Mesendoderm (in vitro differentiated cells): Measurements from ENCODE around the gene SCRT2.

Experiments used
- DNase-seq: peaks from one replicate; pipeline ENCODE4 v3.0.0; 2013
- H2AK5ac ChIP-seq: 2 replicates; pipeline ENCODE4 v1.6.1; 2013; ENCODE audit warnings: low read length, inconsistent platforms
- H2BK120ac ChIP-seq: 2 replicates; pipeline ENCODE4 v1.6.1; 2013; ENCODE audit warnings: low read depth, mild to moderate bottlenecking, low read length, moderate library complexity, mixed read lengths
- H2BK15ac ChIP-seq: replicated peaks from 2 replicates; pipeline ENCODE4 v1.6.1; 2013; ENCODE audit warnings: low read depth, mild to moderate bottlenecking, moderate library complexity
- H2BK5ac ChIP-seq: 2 replicates; pipeline ENCODE4 v1.6.1; 2013; ENCODE audit warnings: low read length, inconsistent platforms
- H3K18ac ChIP-seq: 2 replicates; pipeline ENCODE4 v1.6.1; 2013; ENCODE audit warnings: mild to moderate bottlenecking, low read length, mixed read lengths
- H3K23ac ChIP-seq: one replicate; pipeline ENCODE4 v1.6.1; 2013; ENCODE audit warnings: low read length
- H3K27ac ChIP-seq: 2 replicates; pipeline ENCODE4 v1.5.1; 2013; ENCODE audit warnings: low read depth, mild to moderate bottlenecking, inconsistent platforms, low read length, moderate library complexity
- H3K27me3 ChIP-seq: 2 replicates; pipeline ENCODE4 v1.6.1; 2013; ENCODE audit warnings: low read length, control low read depth, mild to moderate bottlenecking, inconsistent platforms; ENCODE audit not compliant: insufficient read depth, poor library complexity
- H3K36me3 ChIP-seq: 2 replicates; pipeline ENCODE4 v1.6.1; 2013; ENCODE audit warnings: low read length, inconsistent platforms; ENCODE audit not compliant: control insufficient read depth, insufficient read depth
- H3K4ac ChIP-seq: one replicate; pipeline ENCODE4 v1.6.1; 2013; ENCODE audit warnings: low read depth, mild to moderate bottlenecking, low read length, moderate library complexity
- H3K4me1 ChIP-seq: 2 replicates; pipeline ENCODE4 v1.6.1; 2013; ENCODE audit warnings: low read depth, low read length, inconsistent platforms; ENCODE audit not compliant: control insufficient read depth
- H3K4me2 ChIP-seq: 2 replicates; pipeline ENCODE4 v1.6.1; 2013; ENCODE audit warnings: low read length
- H3K4me3 ChIP-seq: 2 replicates; pipeline ENCODE4 v1.5.1; 2013; ENCODE audit warnings: mild to moderate bottlenecking, low read length
- H3K56ac ChIP-seq: one replicate; pipeline ENCODE4 v1.6.1; 2013; ENCODE audit warnings: low read length
- H3K79me1 ChIP-seq: 2 replicates; pipeline ENCODE4 v1.6.1; 2013; ENCODE audit warnings: low read length, inconsistent platforms
- H3K79me2 ChIP-seq: 2 replicates; pipeline ENCODE4 v1.6.1; 2013; ENCODE audit warnings: mild to moderate bottlenecking, low read length; ENCODE audit not compliant: control insufficient read depth, insufficient read depth
- H3K9ac ChIP-seq: 2 replicates; pipeline ENCODE4 v1.6.1; 2013; ENCODE audit warnings: low read length, inconsistent platforms
- H4K5ac ChIP-seq: one replicate; pipeline ENCODE4 v1.6.1; 2013; ENCODE audit warnings: low read length
- H4K8ac ChIP-seq: one replicate; pipeline ENCODE4 v1.6.1; 2013; ENCODE audit warnings: low read depth, mild to moderate bottlenecking, control low read depth, low read length, moderate library complexity
- WGBS: extraction: QIAGEN DNeasy Blood & Tissue Kit; methylation state at CpG from one replicate; pipeline ENCODE4 v1.1.7; 2013; ENCODE audit warnings: low lambda C conversion rate, missing lambda C conversion rate; ENCODE audit not compliant: insufficient coverage; ENCODE audit errors: extremely low coverage; 5-methylcytosine and 5-hydroxymethylcytosine counted together

Gene SCRT2

DNA sequence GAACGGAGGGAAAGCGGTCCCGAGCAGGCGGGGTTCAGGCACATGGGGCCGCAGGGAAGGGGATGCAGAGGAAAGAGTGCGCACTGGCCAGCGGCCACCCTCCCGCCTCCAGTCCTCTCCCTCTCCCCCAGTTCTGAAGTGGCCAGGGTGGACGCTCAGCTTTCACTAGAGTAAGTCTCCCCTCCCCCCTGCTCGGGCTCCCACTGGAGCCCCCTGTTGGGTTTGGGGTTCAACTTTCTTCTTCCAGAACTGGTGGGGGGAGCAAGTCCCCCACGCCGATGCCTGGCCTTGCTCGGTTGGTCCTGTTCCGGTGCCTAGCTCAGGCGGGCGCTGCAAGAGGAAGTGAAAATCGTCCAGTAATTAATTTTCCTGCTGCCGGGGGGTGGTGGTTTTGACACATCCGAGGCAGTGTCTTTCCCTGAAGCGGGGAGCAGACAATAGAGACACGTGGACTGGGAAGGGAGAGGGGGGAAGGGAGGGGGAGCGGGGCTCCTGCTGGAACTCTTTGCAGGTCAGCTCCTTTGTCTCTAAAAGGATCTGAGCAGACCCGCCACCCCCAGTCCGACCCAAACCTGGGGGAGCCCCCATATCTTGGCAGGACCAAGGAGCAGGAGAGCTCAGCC lies 824 bp upstream of the SCRT2 start:
- no peak for DNase-seq
- Histone ChIP-seq H2BK120ac (no peak overlapping the region), H3K4ac (no peak overlapping the region), H3K56ac (peak overlapping the region; percentile 46), H4K5ac (no peak overlapping the region), H4K8ac (no peak overlapping the region), H3K23ac (no peak overlapping the region), H3K27me3 (peaks cover 7% of the 10 kb centered on the region), H3K4me3 (no peak overlapping the region), H3K27ac (no peak overlapping the region), H2BK5ac (no peak overlapping the region), H3K79me2 (no peaks in the 10 kb centered on the region), H3K4me1 (peaks cover 3% of the 10 kb centered on the region), H2AK5ac (no peak overlapping the region), H3K9ac (peak overlapping the region; percentile 21), H3K18ac (no peak overlapping the region), H3K36me3 (no peaks in the 10 kb centered on the region), H3K4me2 (peak overlapping the region; percentile 73), H3K79me1 (no peaks in the 10 kb centered on the region), H2BK15ac (no peak overlapping the region)
- WGBS = no CpG with 5 or more reads among the region's 24 CpGs

DNA sequence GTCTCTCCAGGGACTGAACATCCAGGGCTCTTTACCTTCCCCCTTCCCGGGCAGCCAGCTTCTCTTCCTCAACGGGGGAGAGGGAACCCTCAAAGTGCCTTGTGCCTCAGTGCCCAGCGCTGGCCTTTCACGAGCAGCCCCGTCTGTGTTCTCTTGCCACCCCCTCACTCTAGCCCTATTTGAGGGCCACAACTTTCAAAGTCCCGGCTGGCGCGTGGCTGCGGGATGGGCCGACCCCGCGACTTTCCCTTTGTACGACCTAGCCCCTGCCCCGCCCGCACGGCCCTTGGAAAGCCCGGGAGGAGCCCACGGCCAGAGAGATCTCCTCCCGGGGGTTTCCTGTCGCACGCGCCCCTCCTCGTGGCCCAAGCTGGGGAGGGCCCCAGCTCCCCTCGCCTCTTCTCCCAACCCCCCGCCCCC lies 559 bp downstream of the SCRT2 start:
- Histone ChIP-seq H2BK5ac (no peak overlapping the region), H3K9ac (no peak overlapping the region), H3K27ac (no peak overlapping the region), H3K4me3 (no peak overlapping the region), H3K79me1 (no peaks in the 10 kb centered on the region), H3K56ac (no peak overlapping the region), H3K23ac (no peak overlapping the region), H3K18ac (no peak overlapping the region), H4K5ac (no peak overlapping the region), H3K36me3 (no peaks in the 10 kb centered on the region), H2AK5ac (no peak overlapping the region), H3K79me2 (no peaks in the 10 kb centered on the region), H3K4me2 (no peak overlapping the region), H4K8ac (no peak overlapping the region), H2BK120ac (no peak overlapping the region), H3K4me1 (peaks cover 3% of the 10 kb centered on the region), H3K4ac (no peak overlapping the region), H3K27me3 (peaks cover 7% of the 10 kb centered on the region), H2BK15ac (no peak overlapping the region)
- no CpG with 5 or more reads among the region's 25 CpGs for WGBS
- DNase-seq = no peak

DNA sequence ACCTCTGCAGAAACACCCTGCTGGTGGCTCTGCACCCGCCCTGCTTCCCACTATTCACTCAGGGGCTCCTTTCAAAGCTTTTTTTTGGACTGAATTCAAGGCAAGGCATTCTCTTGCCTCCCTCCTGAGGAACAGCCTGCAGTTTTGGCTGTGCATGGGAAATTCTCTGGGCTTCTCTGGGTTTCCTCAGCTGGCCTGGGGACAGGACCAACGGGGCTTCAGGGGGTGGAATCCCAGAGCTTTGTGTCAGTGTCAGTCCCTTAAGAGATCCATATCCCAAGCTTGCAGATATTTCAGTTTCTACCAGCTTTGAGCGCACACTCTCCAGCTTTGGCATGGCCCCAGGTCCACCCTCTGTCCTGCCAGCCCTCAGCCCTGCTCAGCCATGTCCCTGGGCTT lies 2.0 kb downstream of the SCRT2 start:
- no CpG with 5 or more reads among the region's 3 CpGs for WGBS
- no peak overlapping the region for H2BK5ac ChIP-seq
- peaks cover 7% of the 10 kb centered on the region for H3K27me3 ChIP-seq
- no peak overlapping the region for H2BK120ac ChIP-seq
- no peak overlapping the region for H3K4me3 ChIP-seq
- no peaks in the 10 kb centered on the region for H3K36me3 ChIP-seq
- H2AK5ac ChIP-seq = no peak overlapping the region
- H3K27ac ChIP-seq = no peak overlapping the region
- H3K23ac ChIP-seq = no peak overlapping the region
- H3K56ac ChIP-seq = no peak overlapping the region
- H3K4me2 ChIP-seq = no peak overlapping the region
- H3K79me1 ChIP-seq = no peaks in the 10 kb centered on the region
- H3K4ac ChIP-seq = no peak overlapping the region
- H2BK15ac ChIP-seq = no peak overlapping the region
- H3K4me1 ChIP-seq = peaks cover 4% of the 10 kb centered on the region
- H3K9ac ChIP-seq = no peak overlapping the region
- no peak overlapping the region for H4K8ac ChIP-seq
- no peak overlapping the region for H3K18ac ChIP-seq
- no peak overlapping the region for H4K5ac ChIP-seq
- no peak for DNase-seq
- no peaks in the 10 kb centered on the region for H3K79me2 ChIP-seq

DNA sequence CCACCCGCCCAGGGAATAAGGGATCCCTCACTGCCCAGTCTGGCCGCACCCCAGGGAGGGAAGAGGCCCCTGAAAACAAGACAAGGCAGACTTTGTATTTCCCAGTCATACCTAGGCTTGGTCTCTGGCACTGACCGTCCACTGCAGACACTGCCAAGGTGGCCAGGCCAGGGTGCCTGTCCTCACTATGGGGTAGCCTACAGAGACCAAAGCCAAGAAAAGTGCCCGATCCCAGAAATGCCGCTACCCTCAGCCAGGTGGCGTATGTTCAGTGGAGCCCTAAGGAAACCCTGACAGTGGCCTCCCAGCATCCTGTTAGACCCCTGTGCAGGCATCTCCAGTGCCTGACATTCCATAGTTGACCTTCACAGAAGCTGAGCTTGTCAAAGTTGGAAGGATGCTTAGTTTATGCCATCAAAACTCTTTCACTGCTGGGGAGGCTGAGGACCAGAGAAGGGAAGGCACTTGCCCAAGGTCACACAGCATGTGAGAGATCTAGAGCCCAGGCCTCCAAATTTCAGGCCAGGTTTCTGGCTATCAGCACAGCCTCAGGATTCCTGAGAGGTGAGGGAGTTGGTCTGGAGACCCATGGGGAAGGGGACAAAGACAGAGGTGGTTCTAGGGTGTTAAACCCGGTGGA lies 2.5 kb downstream of the SCRT2 start:
- Histone ChIP-seq H2BK120ac (no peak overlapping the region), H3K27me3 (peaks cover 7% of the 10 kb centered on the region), H3K56ac (no peak overlapping the region), H3K79me2 (no peaks in the 10 kb centered on the region), H2AK5ac (no peak overlapping the region), H3K27ac (no peak overlapping the region), H3K23ac (no peak overlapping the region), H3K79me1 (no peaks in the 10 kb centered on the region), H3K4ac (no peak overlapping the region), H3K4me1 (peaks cover 4% of the 10 kb centered on the region), H2BK5ac (no peak overlapping the region), H3K4me2 (no peak overlapping the region), H4K8ac (no peak overlapping the region), H2BK15ac (no peak overlapping the region), H3K36me3 (no peaks in the 10 kb centered on the region), H4K5ac (no peak overlapping the region), H3K9ac (no peak overlapping the region), H3K4me3 (no peak overlapping the region), H3K18ac (no peak overlapping the region)
- WGBS = no CpG with 5 or more reads among the region's 7 CpGs
- DNase-seq = peak; percentile 60

DNA sequence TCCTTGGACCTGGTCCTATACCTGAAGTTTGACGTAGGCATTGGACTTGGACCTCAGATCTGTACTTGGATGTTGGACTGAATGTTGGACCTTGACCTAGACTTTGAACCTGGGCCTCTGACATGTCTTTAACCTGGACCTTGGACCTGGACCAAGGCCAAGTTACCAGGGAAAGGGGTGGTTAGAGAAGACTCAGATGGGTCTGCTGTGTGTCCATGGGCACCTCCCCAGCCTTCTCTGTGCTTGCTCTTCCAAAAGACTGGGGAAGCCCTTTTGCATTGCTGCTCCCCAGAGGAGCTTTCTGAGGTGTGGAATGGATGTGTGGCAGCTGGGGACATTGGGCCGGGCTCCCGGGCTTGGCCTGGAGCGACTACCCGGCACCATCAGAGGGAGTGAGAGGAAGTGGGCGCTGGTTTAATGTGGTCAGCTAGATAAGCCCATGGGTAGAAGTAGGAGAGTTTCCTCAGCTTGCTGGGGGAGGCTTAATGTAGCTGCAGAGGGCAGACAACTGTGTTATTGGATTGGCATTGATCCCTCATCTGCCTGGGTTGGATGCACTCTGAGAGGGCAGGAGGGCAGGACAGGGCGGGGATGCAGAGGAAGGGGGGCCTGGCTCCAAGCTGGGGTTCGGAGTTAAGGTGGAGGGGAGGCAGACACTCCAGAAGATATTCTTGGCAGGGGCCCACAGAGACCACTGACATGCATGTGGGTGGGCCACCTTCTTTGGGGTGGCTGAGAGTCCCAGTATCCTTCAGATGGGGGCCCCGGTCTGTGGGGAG lies 4.2 kb downstream of the SCRT2 start:
- DNase-seq = no peak
- Histone ChIP-seq H3K79me2 (no peaks in the 10 kb centered on the region), H2AK5ac (no peak overlapping the region), H3K4ac (no peak overlapping the region), H3K27ac (no peak overlapping the region), H3K9ac (no peak overlapping the region), H3K23ac (no peak overlapping the region), H2BK15ac (no peak overlapping the region), H3K18ac (no peak overlapping the region), H3K4me3 (no peak overlapping the region), H3K36me3 (no peaks in the 10 kb centered on the region), H3K4me2 (no peak overlapping the region), H4K5ac (no peak overlapping the region), H2BK120ac (no peak overlapping the region), H3K79me1 (no peaks in the 10 kb centered on the region), H3K27me3 (peaks cover 4% of the 10 kb centered on the region), H3K56ac (no peak overlapping the region), H3K4me1 (peaks cover 4% of the 10 kb centered on the region), H4K8ac (no peak overlapping the region), H2BK5ac (no peak overlapping the region)
- WGBS = no CpG with 5 or more reads among the region's 9 CpGs
